Measurements from ENCODE around the gene H2BK1. TPM values are rescaled to one million over a fixed set of nuclear protein-coding genes. Genes with fewer than 3 reads are reported as not detected.

The H2BK1 gene
- total RNA-seq, 2 experiments from 2014 or later, result not detected

DNA sequence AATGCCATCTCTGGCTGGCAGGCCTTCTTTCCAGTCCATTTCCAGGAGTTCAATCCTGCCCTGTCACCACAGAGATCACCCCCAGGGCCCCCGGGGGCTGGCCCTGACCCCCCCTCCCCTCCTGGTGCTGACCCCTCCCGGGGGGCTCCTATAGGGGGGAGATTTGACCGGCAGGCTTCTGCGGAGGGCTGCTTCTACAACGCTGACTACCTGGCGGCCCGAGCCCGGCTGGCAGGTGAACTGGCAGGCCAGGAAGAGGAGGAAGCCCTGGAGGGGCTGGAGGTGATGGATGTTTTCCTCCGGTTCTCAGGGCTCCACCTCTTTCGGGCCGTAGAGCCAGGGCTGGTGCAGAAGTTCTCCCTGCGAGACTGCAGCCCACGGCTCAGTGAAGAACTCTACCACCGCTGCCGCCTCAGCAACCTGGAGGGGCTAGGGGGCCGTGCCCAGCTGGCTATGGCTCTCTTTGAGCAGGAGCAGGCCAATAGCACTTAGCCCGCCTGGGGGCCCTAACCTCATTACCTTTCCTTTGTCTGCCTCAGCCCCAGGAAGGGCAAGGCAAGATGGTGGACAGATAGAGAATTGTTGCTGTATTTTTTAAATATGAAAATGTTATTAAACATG is 28.0 kb upstream of the H2BK1 start:
- ChIA-PET POLR2A (no interaction called here), CTCF (interaction anchor here (1.3 kb wide), 1 partner anchor 19 kb away, joined by 5 read pairs; no protein-coding TSS in a partner anchor)

DNA sequence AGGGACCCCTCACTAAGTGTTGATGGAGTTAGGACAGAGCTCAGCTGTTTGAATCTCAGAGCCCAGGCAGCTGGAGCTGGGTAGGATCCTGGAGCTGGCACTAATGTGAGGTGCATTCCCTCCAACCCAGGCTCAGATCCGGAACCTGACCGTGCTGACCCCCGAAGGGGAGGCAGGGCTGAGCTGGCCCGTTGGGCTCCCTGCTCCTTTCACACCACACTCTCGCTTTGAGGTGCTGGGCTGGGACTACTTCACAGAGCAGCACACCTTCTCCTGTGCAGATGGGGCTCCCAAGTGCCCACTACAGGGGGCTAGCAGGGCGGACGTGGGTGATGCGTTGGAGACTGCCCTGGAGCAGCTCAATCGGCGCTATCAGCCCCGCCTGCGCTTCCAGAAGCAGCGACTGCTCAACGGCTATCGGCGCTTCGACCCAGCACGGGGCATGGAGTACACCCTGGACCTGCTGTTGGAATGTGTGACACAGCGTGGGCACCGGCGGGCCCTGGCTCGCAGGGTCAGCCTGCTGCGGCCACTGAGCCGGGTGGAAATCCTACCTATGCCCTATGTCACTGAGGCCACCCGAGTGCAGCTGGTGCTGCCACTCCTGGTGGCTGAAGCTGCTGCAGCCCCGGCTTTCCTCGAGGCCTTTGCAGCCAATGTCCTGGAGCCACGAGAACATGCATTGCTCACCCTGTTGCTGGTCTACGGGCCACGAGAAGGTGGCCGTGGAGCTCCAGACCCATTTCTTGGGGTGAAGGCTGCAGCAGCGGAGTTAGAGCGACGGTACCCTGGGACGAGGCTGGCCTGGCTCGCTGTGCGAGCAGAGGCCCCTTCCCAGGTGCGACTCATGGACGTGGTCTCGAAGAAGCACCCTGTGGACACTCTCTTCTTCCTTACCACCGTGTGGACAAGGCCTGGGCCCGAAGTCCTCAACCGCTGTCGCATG is 27.2 kb upstream of the H2BK1 start:
- ChIA-PET CTCF (interaction anchor here (1.3 to 1.9 kb wide), 2 partner anchors 12 to 14 kb away, joined by 3 to 6 read pairs; no protein-coding TSS in a partner anchor), POLR2A (interaction anchor here (0.6 kb wide), 1 partner anchor 80 kb away, joined by 4 read pairs; no protein-coding TSS in a partner anchor)

GRCh38 chr7:151236406-151236805 is 26.1 kb upstream of the H2BK1 start:
- ChIA-PET CTCF (interaction anchor here (1.3 to 1.9 kb wide), 2 partner anchors 11 to 13 kb away, joined by 3 to 6 read pairs; no protein-coding TSS in a partner anchor), POLR2A (no interaction called here)

DNA sequence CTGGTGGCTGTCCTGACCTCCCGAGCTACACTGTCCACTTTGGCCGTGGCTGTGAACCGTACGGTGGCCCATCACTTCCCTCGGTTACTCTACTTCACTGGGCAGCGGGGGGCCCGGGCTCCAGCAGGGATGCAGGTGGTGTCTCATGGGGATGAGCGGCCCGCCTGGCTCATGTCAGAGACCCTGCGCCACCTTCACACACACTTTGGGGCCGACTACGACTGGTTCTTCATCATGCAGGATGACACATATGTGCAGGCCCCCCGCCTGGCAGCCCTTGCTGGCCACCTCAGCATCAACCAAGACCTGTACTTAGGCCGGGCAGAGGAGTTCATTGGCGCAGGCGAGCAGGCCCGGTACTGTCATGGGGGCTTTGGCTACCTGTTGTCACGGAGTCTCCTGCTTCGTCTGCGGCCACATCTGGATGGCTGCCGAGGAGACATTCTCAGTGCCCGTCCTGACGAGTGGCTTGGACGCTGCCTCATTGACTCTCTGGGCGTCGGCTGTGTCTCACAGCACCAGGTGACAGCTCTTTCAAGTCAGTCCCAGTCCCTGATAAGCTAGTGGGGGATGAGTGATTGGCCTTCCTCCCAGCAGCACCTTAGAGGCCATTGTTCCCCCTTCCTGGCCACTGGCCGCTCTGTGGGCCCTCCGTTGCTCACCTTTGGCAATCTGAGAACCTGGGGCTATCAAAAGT is 25.0 kb upstream of the H2BK1 start:
- CTCF ChIA-PET, result interaction anchor here (2.6 kb wide), 1 partner anchor 9 kb away, joined by 12 read pairs; no protein-coding TSS in a partner anchor
- POLR2A ChIA-PET, result no interaction called here

GRCh38 chr7:151233804-151234203 is 23.5 kb upstream of the H2BK1 start:
- ChIA-PET CTCF (interaction anchor here (0.6 to 2.9 kb wide), 4 partner anchors 10 to 247 kb away, joined by 4 to 12 read pairs (median 10); no protein-coding TSS in a partner anchor), POLR2A (interaction anchor here (1.8 kb wide), 1 partner anchor 10 kb away, joined by 9 read pairs; no protein-coding TSS in a partner anchor)

DNA sequence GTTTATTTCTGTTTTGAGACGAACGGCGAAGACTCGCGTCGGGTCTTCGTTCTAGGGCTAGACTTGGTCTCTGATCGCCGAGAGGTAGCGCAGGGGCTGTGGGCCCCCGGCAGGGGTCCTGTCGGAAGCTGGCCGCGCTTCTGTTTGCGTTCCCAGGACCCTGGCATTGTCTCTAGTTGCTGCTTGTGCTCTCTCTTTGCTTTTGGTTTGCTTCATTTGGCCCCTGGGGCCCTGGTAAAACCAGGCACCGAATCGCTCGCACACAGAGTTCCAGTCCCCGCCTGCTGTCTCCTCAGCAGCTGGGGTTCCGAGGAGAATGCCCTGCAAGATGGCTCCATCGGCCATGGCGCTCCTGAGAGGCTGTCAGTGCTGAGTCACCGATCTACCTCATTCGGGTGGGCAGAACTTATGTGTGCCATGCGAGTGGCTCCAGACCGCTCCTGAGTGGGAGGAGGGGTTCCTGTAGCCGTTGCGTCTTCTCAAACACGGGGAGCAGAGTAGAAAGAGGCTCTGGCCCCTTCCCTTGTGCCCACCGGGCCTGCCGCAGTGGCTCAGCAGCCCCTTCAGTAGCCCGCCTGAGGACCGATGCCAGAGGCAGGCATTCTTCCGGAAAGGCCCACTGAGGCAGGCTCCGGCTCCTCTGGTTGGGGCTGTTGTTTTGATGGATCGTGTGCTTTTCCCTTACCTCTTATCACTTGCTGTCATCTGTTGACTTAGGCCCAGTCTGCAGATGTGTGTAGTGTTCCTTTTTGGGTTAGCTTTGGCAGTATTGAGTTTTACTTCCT is 22.8 kb upstream of the H2BK1 start:
- POLR2A ChIA-PET, result interaction anchor here (1.8 kb wide), 1 partner anchor 11 kb away, joined by 9 read pairs; no protein-coding TSS in a partner anchor

GRCh38 chr7:151232091-151232916 is 22.0 kb upstream of the H2BK1 start, which contains the start of gene CHPF2:
Gene CHPF2, plus strand, starts transcription at chr7:151232483. Its CDS starts 1,529 bp downstream, at chr7:151234012.
- ChIA-PET POLR2A (interaction anchor here (1.8 kb wide), 1 partner anchor 11 kb away, joined by 9 read pairs; no protein-coding TSS in a partner anchor), CTCF (interaction anchor here (0.6 to 2.9 kb wide), 6 partner anchors 10 to 109 kb away, joined by 3 to 12 read pairs (median 3); no protein-coding TSS in a partner anchor)

More for the DNA sequence above, 22.8 kb upstream of the H2BK1 start:
- CTCF ChIA-PET, result interaction anchor here (0.6 to 2.9 kb wide), 7 partner anchors 9 to 109 kb away, joined by 3 to 12 read pairs (median 3); no protein-coding TSS in a partner anchor

- ChIA-PET POLR2A (no interaction called here), CTCF (interaction anchor here (5.1 kb wide), 1 partner anchor 13 kb away, joined by 30 read pairs; no protein-coding TSS in a partner anchor)
Observed at GRCh38 chr7:151231080-151231479, 20.8 kb upstream of the H2BK1 start.

- ChIA-PET CTCF (interaction anchor here (5.1 kb wide), 1 partner anchor 14 kb away, joined by 30 read pairs; no protein-coding TSS in a partner anchor), POLR2A (no interaction called here)
Observed at GRCh38 chr7:151229249-151229648, 19.0 kb upstream of the H2BK1 start.

DNA sequence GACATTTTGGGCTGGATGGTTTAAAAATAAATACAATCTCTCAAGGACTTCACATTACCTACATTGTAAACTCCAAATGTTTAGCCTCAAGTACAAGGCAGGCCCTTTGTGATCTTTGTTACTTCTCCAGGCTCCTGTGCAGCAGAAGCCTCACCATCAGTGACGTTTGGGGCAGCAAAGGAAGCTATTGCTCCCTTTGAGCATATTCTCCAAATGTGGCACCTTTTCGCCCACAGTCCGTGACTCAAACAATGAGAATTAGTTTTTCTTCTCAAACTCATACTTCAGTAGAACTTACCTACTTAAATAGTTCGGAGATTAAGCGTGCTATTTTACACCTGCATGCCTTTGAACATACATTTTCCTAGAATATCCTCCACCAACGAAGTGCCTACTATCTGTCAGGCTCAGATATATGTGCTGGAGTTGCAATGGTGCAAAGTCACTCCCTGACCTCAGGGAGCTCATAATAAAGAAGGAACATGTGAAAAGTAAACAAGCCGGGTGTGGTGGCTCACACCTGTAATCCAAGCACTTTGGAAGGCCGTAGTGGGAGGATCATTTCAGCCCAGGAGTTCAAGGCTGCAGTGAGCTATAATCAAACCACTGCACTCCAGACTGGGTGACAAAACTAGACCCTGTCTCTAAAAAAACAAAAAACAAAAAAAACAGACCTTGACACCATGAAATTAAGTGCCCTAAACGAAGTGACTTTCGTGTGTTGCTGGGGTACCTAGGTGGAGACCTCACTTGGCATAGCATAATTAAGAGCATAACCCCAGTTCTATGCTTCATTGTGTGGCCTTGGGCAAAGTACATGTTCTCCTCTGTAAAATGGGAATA is 18.0 kb upstream of the H2BK1 start:
- CTCF ChIA-PET, result interaction anchor here (0.9 to 5.1 kb wide), 4 partner anchors 15 to 210 kb away, joined by 3 to 30 read pairs (median 4); no protein-coding TSS in a partner anchor
- POLR2A ChIA-PET, result interaction anchor here (0.6 to 1.6 kb wide), 2 partner anchors 15 to 220 kb away, joined by 3 to 7 read pairs; no protein-coding TSS in a partner anchor

GRCh38 chr7:151226875-151227782 is 16.8 kb upstream of the H2BK1 start, which contains the start of gene ABCF2:
Gene ABCF2, minus strand, starts transcription at chr7:151227205. Its CDS starts 747 bp downstream, at chr7:151226458.
- POLR2A ChIA-PET, result interaction anchor here (0.6 to 1.6 kb wide), 8 partner anchors 13 to 221 kb away, joined by 3 to 7 read pairs (median 4); no protein-coding TSS in a partner anchor
- CTCF ChIA-PET, result interaction anchor here (0.9 to 5.1 kb wide), 10 partner anchors 16 to 209 kb away, joined by 3 to 30 read pairs (median 3); no protein-coding TSS in a partner anchor

DNA sequence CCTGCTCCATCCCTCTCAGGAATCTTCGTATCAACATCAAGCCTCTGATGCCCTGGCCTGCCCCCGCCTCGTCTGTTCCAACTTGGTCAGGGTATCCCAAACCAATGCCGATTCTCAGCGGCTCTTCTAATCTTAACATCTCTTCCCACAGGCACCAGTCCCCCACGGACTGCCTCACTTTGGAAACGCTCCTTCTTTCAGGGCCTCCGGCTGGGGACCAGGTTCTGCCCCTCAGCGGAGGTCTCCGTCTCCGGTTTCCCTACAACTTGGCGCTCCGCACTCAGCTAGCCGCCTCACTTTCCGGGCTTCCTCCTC is 16.2 kb upstream of the H2BK1 start:
- ChIA-PET CTCF (interaction anchor here (1.0 to 5.1 kb wide), 8 partner anchors 17 to 208 kb away, joined by 3 to 30 read pairs (median 3); no protein-coding TSS in a partner anchor), POLR2A (interaction anchor here (0.8 to 1.6 kb wide), 5 partner anchors 13 to 218 kb away, joined by 3 to 7 read pairs (median 5); no protein-coding TSS in a partner anchor)

DNA sequence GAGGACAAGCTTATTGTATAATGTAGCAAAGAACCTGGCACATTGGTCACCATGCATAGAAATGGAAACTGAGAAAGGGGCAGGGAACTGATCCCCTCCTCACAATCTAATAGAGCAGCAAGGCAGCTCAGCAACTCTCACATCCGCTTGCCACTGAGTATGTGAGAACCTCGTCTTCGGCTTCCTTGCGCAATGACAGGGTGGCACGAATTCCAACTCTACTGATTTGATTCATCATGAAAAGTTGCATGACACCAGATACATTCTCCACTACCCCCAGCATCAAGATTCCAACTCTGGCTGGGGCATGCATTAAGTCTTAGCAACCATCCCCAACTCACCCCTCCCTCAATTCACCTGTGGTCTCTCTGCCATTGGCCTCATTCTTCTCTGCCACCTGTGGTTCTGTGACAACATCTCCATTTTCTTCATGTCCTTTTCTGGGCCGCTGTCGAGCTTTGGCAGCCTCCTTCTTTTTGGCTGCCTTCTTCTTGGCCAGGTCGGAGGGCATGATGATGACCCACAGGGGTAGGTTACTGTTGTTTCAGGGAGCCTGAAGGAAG is 15.7 kb upstream of the H2BK1 start:
- ChIA-PET CTCF (interaction anchor here (1.0 to 5.1 kb wide), 5 partner anchors 11 to 208 kb away, joined by 3 to 30 read pairs (median 3); no protein-coding TSS in a partner anchor), POLR2A (interaction anchor here (0.9 kb wide), 1 partner anchor 187 kb away, joined by 3 read pairs; no protein-coding TSS in a partner anchor)

DNA sequence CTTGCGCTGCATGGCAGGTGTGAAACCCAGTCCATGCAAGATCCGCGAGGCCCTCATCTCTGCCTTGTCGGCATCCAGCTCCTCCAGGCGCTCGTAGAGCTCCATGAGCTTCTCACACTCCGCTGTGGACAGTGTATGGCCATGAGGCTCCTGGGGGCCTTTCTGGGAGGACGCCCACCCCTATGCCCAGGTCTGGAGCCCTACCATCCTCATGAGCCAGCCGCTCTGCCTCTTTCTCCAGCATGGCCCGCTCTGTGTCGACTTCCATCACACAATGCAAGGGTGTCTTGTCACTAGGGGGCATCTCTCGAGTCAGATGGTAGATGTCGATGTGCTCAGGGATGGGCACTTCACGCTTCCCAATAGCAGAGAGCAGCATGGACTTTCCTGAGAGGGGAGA is 13.4 kb upstream of the H2BK1 start:
- CTCF ChIA-PET, result interaction anchor here (0.8 to 1.4 kb wide), 3 partner anchors 13 to 52 kb away, joined by 3 to 6 read pairs (median 3); no protein-coding TSS in a partner anchor
- POLR2A ChIA-PET, result no interaction called here

Measured in activated CD8-positive, alpha-beta memory T cell treated with anti-CD3 and anti-CD28 coated beads for 36 hours (primary cell).